ENCODE results near the gene ADGRF3. TPM values are rescaled to one million over a fixed set of nuclear protein-coding genes. Genes with fewer than 3 reads are reported as not detected.
"Not testable (repeated sequence)": the region's sequence is repeated elsewhere in the genome, so short reads cannot be mapped to it uniquely, and the experiment has no call there.

The ADGRF3 gene
- total RNA-seq, 1 donor from 2014 or later: 1.0 TPM

GRCh38 chr2:26335231-26335630, 11.4 kb downstream of the ADGRF3 start:
- no peak for DNase-seq
- no peak overlapping the region for H3K4me3 Mint-ChIP-seq
- H3K27ac Mint-ChIP-seq: no peak overlapping the region
- ChIA-PET POLR2A (no interaction called here), CTCF (no interaction called here)
- no peaks in the 10 kb centered on the region for H3K27me3 Mint-ChIP-seq
- intact Hi-C loops (cut with micrococcal nuclease): no loop called here
- no peaks in the 10 kb centered on the region for H3K9me3 Mint-ChIP-seq
- ATAC-seq (ENCODE audit: low read depth): no peak
- no peak for TF ChIP-seq CTCF (IDR thresholded peaks at IDR 0.05)
- no peaks in the 10 kb centered on the region for H3K4me1 Mint-ChIP-seq
- H3K36me3 Mint-ChIP-seq (ENCODE audit: low read depth): no peaks in the 10 kb centered on the region

GRCh38 chr2:26333293-26333692, 13.3 kb downstream of the ADGRF3 start:
- POLR2A ChIA-PET: no interaction called here
- DNase-seq (no peak), ATAC-seq (ENCODE audit: low read depth) (no peak)
- no peak overlapping the region for H3K4me3 Mint-ChIP-seq
- H3K9me3 Mint-ChIP-seq: no peaks in the 10 kb centered on the region
- no peak overlapping the region for H3K27ac Mint-ChIP-seq
- no peaks in the 10 kb centered on the region for H3K27me3 Mint-ChIP-seq
- peaks cover 6% of the 10 kb centered on the region for H3K4me1 Mint-ChIP-seq
- CTCF ChIA-PET: no interaction called here
- TF ChIP-seq CTCF (IDR thresholded peaks at IDR 0.05): no peak
- no peaks in the 10 kb centered on the region for H3K36me3 Mint-ChIP-seq (ENCODE audit: low read depth)
- intact Hi-C loops (cut with micrococcal nuclease): no loop called here

- H3K9me3 Mint-ChIP-seq; DNase-seq; H3K27me3 Mint-ChIP-seq; H3K4me3 Mint-ChIP-seq; H3K4me1 Mint-ChIP-seq; H3K27ac Mint-ChIP-seq; intact Hi-C loops (cut with micrococcal nuclease); POLR2A ChIA-PET; ATAC-seq (ENCODE audit: low read depth); H3K36me3 Mint-ChIP-seq (ENCODE audit: low read depth): not testable (repeated sequence)
- CTCF ChIA-PET: interaction anchor here (0.9 to 2.7 kb wide), 6 partner anchors 14 to 380 kb away, joined by 3 to 11 read pairs (median 6); partner anchors contain the start of genes ADGRF3 and SELENOI
Measured at GRCh38 chr2:26331321-26331720, 15.3 kb downstream of the ADGRF3 start.

- ATAC-seq (ENCODE audit: low read depth): no peak
- DNase-seq: no peak
- peaks cover 6% of the 10 kb centered on the region for H3K4me1 Mint-ChIP-seq
- TF ChIP-seq CTCF (IDR thresholded peaks at IDR 0.05): no peak
- no peaks in the 10 kb centered on the region for H3K27me3 Mint-ChIP-seq
- no peak overlapping the region for H3K4me3 Mint-ChIP-seq
- ChIA-PET POLR2A (interaction anchor here (0.5 kb wide), 1 partner anchor 380 kb away, joined by 4 read pairs; no protein-coding TSS in a partner anchor), CTCF (interaction anchor here (1.0 to 2.7 kb wide), 8 partner anchors 15 to 379 kb away, joined by 3 to 11 read pairs (median 4); partner anchors contain the start of genes ADGRF3 and SELENOI)
- H3K9me3 Mint-ChIP-seq: no peaks in the 10 kb centered on the region
- no peak overlapping the region for H3K27ac Mint-ChIP-seq
- intact Hi-C loops (cut with micrococcal nuclease): loop anchor here (1.0 kb wide), 7 partner anchors 16 to 379 kb away; partner anchors contain the start of genes ADGRF3, HADHA, HADHB and SELENOI
- H3K36me3 Mint-ChIP-seq (ENCODE audit: low read depth): no peaks in the 10 kb centered on the region
Measured at GRCh38 chr2:26330604-26331003, 16.0 kb downstream of the ADGRF3 start.

- ChIA-PET POLR2A (interaction anchor here (0.5 kb wide), 1 partner anchor 379 kb away, joined by 4 read pairs; no protein-coding TSS in a partner anchor), CTCF (interaction anchor here (0.6 to 2.7 kb wide), 8 partner anchors 30 to 379 kb away, joined by 3 to 11 read pairs (median 4); no protein-coding TSS in a partner anchor)
- peak; percentile 99 for ATAC-seq (ENCODE audit: low read depth)
Measured at GRCh38 chr2:26330114-26330549, 16.5 kb downstream of the ADGRF3 start.

GRCh38 chr2:26329083-26329482, 17.5 kb downstream of the ADGRF3 start:
- POLR2A ChIA-PET: interaction anchor here (0.6 kb wide), 1 partner anchor 83 kb away, joined by 3 read pairs; no protein-coding TSS in a partner anchor
- H3K4me3 Mint-ChIP-seq; DNase-seq; H3K36me3 Mint-ChIP-seq (ENCODE audit: low read depth); H3K27me3 Mint-ChIP-seq; H3K27ac Mint-ChIP-seq; intact Hi-C loops (cut with micrococcal nuclease); H3K9me3 Mint-ChIP-seq; ATAC-seq (ENCODE audit: low read depth); H3K4me1 Mint-ChIP-seq: not testable (repeated sequence)
- CTCF ChIA-PET: interaction anchor here (1.4 to 2.4 kb wide), 4 partner anchors 29 to 378 kb away, joined by 3 to 9 read pairs (median 4); no protein-coding TSS in a partner anchor

More at GRCh38 chr2:26330114-26330549, 16.5 kb downstream of the ADGRF3 start:
- peak; percentile 81 for TF ChIP-seq CTCF (IDR thresholded peaks at IDR 0.05)
- Mint-ChIP-seq H3K9me3 (no peaks in the 10 kb centered on the region), H3K36me3 (ENCODE audit: low read depth) (no peaks in the 10 kb centered on the region), H3K4me3 (no peak overlapping the region), H3K4me1 (peaks cover 6% of the 10 kb centered on the region), H3K27me3 (no peaks in the 10 kb centered on the region), H3K27ac (no peak overlapping the region)
- peak; percentile 66 for DNase-seq
- intact Hi-C loops (cut with micrococcal nuclease): loop anchor here (1.0 kb wide), 7 partner anchors 16 to 379 kb away; partner anchors contain the start of genes ADGRF3, HADHA, HADHB and SELENOI
